Osteocyte (in vitro differentiated cells): Measurements from ENCODE around the gene MYEOV. TPM values are rescaled to one million over a fixed set of nuclear protein-coding genes. Genes with fewer than 3 reads are reported as not detected.

Source experiments
- DNase-seq: peaks from one replicate; pipeline ENCODE4 v3.0.0; 2021; ENCODE audit warnings: mixed read lengths; ENCODE audit not compliant: unreplicated experiment; ENCODE audit errors: extremely low spot score
- H3K27ac Mint-ChIP-seq: one replicate; pipeline ENCODE4 v1.8.0; 2021; ENCODE audit warnings: mild to moderate bottlenecking, mixed read lengths; ENCODE audit not compliant: unreplicated experiment
- H3K27me3 Mint-ChIP-seq: one replicate; pipeline ENCODE4 v1.8.0; 2021; ENCODE audit warnings: mixed read lengths; ENCODE audit not compliant: unreplicated experiment
- H3K36me3 Mint-ChIP-seq: one replicate; pipeline ENCODE4 v1.8.0; 2021; ENCODE audit warnings: mixed read lengths; ENCODE audit not compliant: unreplicated experiment
- H3K4me1 Mint-ChIP-seq: one replicate; pipeline ENCODE4 v1.8.0; 2021; ENCODE audit warnings: mixed read lengths; ENCODE audit not compliant: unreplicated experiment
- H3K4me3 Mint-ChIP-seq: one replicate; pipeline ENCODE4 v1.8.0; 2021; ENCODE audit warnings: mild to moderate bottlenecking, moderate library complexity, mixed read lengths; ENCODE audit not compliant: unreplicated experiment
- H3K9me3 Mint-ChIP-seq: one replicate; pipeline ENCODE4 v1.8.0; 2021; ENCODE audit warnings: mixed read lengths; ENCODE audit not compliant: unreplicated experiment
- total RNA-seq: library from RNA; stranded (reverse); gene quantifications from 2 replicates; pipeline ENCODE4 v1.2.1, GENCODE V29; 2021
- TF ChIP-seq, protein P1 (sequence below): fragments of 200-600 bp; sonication (generic); IDR thresholded peaks from 2 replicates; pipeline ENCODE4 v1.5.0; 2021; ENCODE audit warnings: antibody characterized with exemption, mild to moderate bottlenecking, moderate library complexity

MYEOV gene
- total RNA-seq, 1 donor from 2014 or later: 1.8 TPM

DNA sequence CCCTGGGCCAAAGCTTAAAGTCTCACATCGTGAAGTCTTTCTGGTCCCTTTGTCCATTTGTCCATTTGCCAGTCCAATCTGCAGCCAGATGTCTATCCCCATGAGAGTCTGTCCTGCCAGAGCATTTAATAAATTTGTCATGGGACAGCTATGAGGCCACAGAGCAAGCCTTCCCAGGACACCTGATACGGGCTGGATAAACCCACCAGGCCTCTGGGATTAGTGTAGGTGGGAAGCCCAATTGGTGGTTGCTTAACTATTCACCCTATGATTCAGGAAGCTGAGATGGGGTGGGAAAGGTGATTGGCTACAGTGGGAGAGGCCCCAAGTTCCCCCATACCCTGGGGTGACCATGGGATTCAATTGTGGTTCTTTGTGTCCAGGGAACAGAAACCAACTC lies 39.9 kb downstream of the MYEOV start:
- TF ChIP-seq, protein P1, sequence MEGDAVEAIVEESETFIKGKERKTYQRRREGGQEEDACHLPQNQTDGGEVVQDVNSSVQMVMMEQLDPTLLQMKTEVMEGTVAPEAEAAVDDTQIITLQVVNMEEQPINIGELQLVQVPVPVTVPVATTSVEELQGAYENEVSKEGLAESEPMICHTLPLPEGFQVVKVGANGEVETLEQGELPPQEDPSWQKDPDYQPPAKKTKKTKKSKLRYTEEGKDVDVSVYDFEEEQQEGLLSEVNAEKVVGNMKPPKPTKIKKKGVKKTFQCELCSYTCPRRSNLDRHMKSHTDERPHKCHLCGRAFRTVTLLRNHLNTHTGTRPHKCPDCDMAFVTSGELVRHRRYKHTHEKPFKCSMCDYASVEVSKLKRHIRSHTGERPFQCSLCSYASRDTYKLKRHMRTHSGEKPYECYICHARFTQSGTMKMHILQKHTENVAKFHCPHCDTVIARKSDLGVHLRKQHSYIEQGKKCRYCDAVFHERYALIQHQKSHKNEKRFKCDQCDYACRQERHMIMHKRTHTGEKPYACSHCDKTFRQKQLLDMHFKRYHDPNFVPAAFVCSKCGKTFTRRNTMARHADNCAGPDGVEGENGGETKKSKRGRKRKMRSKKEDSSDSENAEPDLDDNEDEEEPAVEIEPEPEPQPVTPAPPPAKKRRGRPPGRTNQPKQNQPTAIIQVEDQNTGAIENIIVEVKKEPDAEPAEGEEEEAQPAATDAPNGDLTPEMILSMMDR: no peak
- Mint-ChIP-seq H3K4me1 (peaks cover 8% of the 10 kb centered on the region), H3K27me3 (no peaks in the 10 kb centered on the region), H3K36me3 (no peaks in the 10 kb centered on the region), H3K4me3 (no peak overlapping the region), H3K27ac (no peak overlapping the region), H3K9me3 (peaks cover 16% of the 10 kb centered on the region)
- peak; percentile 25 for DNase-seq

DNA sequence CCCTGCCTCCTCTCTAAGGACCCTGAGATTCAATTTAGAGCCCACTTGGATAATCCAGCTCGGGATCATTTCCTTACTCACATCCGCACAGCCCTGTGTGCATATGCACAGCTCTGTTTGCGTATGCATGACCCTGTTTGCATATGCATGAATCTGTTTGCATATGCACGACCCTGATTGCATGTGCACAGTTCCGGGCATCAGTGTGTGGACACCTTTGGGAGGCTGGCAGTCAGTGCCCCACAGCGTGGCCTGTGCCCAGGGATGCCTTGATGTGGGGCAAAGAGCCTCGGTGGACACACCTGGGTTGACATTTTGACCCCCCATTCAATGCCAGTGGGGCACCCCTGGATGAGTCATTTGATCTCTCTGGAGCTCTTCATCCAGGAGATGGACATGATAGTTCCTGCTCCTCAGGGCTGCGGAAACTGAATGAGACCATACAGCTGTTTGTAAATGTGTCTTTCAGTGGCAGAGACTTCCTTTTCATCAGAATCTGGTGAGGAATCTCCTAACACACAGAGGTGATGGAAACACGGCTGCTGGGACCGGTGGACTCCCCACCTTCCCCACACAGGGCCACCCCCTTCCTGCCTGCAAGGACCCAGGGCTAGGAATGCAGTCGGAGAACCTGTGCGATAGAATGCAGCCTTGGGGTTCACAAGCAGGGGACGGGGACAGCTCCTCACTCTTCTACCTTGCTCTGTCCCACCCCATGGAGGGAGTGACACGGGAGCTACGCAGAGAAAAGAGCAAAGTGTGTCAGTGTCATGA lies 41.2 kb downstream of the MYEOV start:
- Mint-ChIP-seq H3K4me3 (no peak overlapping the region), H3K27ac (no peak overlapping the region), H3K36me3 (no peaks in the 10 kb centered on the region), H3K4me1 (peaks cover 8% of the 10 kb centered on the region), H3K9me3 (peaks cover 19% of the 10 kb centered on the region), H3K27me3 (no peaks in the 10 kb centered on the region)
- DNase-seq: peak; percentile 82
- TF ChIP-seq, protein P1: no peak

DNA sequence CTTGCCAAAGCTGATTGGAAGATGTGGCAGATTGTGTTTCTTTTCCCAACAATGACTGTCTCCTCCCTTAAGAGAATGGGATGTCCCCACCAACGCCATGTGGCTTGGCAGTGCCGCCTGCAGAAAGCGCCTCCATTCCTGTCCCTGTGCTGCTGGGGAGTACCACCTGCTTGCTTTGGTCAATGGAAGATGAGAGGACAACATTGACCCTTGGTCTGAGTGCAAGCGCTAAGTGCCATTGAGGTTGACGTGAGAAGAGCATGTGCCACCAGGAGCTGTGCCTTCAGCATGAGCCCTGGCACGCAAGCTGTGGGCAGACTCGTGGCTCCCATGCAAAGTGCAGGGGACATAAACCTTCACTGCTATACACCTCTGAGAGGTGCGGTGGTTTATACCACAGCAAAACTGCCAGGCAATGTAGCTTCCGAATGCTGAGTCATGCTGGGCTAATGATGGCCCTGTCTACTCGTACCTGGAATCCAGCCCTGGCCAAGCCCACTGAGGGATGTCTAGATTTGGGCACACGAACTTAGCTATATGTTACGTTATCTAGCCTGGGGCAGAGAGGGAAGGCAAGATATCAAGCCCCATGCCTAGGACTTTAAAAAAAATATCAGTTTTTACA lies 41.9 kb downstream of the MYEOV start:
- DNase-seq: peak; percentile 56
- TF ChIP-seq, protein P1: no peak
- H3K27ac Mint-ChIP-seq: no peak overlapping the region
- peaks cover 8% of the 10 kb centered on the region for H3K4me1 Mint-ChIP-seq
- H3K9me3 Mint-ChIP-seq: peaks cover 18% of the 10 kb centered on the region
- H3K4me3 Mint-ChIP-seq: no peak overlapping the region
- no peaks in the 10 kb centered on the region for H3K36me3 Mint-ChIP-seq
- no peaks in the 10 kb centered on the region for H3K27me3 Mint-ChIP-seq

DNA sequence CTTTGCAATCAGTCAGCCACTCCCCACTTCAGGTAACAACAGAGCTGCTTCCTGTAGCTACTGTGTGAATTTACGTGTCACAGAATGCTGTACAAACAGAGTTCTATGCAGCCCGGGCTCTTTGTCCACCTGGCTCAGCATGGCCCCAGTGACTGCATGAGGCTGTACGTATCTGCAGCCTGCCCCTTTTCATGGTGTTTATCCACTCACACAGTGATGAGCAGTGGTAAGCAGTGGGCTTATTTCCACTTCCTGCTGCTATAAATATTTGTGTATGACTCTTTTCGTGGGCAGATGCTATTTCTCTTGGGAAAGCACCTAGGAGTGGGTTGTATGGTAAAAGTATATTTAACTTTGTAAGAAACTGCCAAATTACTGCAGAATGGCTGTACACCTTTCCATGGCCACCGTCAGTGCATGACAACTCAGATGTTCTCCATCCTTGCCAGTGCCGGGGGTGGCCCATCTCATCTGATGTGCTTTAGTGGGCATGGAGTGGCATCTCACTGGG lies 43.3 kb downstream of the MYEOV start:
- Mint-ChIP-seq H3K4me1 (peaks cover 8% of the 10 kb centered on the region), H3K27ac (no peak overlapping the region), H3K4me3 (no peak overlapping the region), H3K36me3 (no peaks in the 10 kb centered on the region), H3K9me3 (peaks cover 4% of the 10 kb centered on the region), H3K27me3 (no peaks in the 10 kb centered on the region)
- TF ChIP-seq, protein P1: no peak
- peak; percentile 60 for DNase-seq

DNA sequence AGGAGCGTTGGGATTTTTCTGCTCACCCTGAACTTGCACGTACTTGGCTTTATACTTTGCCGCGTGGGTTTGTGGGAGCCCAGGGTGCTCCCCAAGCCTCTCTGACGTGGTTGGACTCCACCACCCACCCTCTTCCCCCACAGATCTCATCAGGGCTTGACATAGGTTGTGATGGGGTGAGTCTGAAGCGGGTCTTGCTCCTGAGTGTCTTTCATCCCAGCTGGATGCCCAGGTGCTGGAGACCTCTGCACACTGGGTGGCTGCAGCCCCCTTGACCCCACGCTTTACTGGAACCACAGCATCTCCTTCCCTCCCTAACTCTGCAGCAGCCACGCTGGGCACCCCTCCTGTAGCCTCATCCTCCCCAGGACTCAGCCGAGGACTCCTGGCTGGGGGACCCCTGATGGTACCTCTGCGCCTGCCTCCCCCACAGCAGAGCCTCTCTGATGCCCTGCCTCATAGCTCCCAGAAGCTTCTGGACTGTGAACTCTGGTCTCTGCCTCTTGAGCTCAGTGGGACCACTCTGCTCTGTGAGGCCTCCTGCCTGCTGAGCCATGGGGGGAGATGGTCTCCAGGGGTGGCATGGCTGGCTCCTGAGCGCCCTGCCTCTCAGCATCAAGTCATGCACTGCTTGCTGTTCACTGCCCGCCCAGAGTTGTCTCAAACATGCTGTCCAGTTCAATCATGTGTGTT lies 45.2 kb downstream of the MYEOV start:
- H3K27ac Mint-ChIP-seq: no peak overlapping the region
- H3K27me3 Mint-ChIP-seq: no peaks in the 10 kb centered on the region
- H3K9me3 Mint-ChIP-seq: peaks cover 3% of the 10 kb centered on the region
- H3K36me3 Mint-ChIP-seq: no peaks in the 10 kb centered on the region
- TF ChIP-seq, protein P1: no peak
- peak; percentile 66 for DNase-seq
- H3K4me1 Mint-ChIP-seq: peaks cover 8% of the 10 kb centered on the region
- no peak overlapping the region for H3K4me3 Mint-ChIP-seq
